CD4-positive, CD25-positive, alpha-beta regulatory T cell (primary cell): ENCODE measurements around the gene HSPA12A. TPM values are rescaled to one million over a fixed set of nuclear protein-coding genes. Genes with fewer than 3 reads are reported as not detected.

Experiments used
- ATAC-seq, 2 donors: fragments of 150-1000 bp; cut with Tn5 transposase; one replicate each; pipeline ENCODE4 v1.10.0; 2021; ENCODE audit warnings: low read depth in 2 of 2, moderate number of reproducible peaks in 2 of 2, moderate library complexity in 1 of 2
- DNase-seq, 3 donors: peaks; one replicate each; pipeline versions ENCODE4 v3.0.0 to v3.0.0-alpha.2; 2012 to 2022; ENCODE audit warnings: mixed read lengths in 1 of 3
- H3K27ac ChIP-seq: one replicate; pipeline ENCODE4 v1.7.0; 2013; ENCODE audit warnings: mild to moderate bottlenecking, low read length; ENCODE audit not compliant: insufficient read depth, poor library complexity, severe bottlenecking
- H3K27me3 ChIP-seq: one replicate; pipeline ENCODE4 v1.7.0; 2013; ENCODE audit warnings: low read length; ENCODE audit not compliant: control insufficient read depth, insufficient read depth
- H3K36me3 ChIP-seq: one replicate; pipeline ENCODE4 v1.7.0; 2013; ENCODE audit warnings: mild to moderate bottlenecking, low read length, moderate library complexity; ENCODE audit not compliant: control insufficient read depth, insufficient read depth
- H3K4me1 ChIP-seq: 2 replicates; pipeline ENCODE4 v1.7.0; 2013; ENCODE audit warnings: mild to moderate bottlenecking, low read length; ENCODE audit not compliant: insufficient read depth, control insufficient read depth, poor library complexity, severe bottlenecking
- H3K4me3 ChIP-seq: one replicate; pipeline ENCODE4 v1.7.0; 2013; ENCODE audit warnings: low read depth, mild to moderate bottlenecking, low read length, moderate library complexity
- H3K9me3 ChIP-seq, 2 experiments: 1 replicate in 1 of 2; 2 replicates in 1 of 2; pipeline ENCODE4 v1.7.0; 2013; ENCODE audit warnings: low read length in 2 of 2, mild to moderate bottlenecking in 1 of 2, moderate library complexity in 1 of 2; ENCODE audit not compliant: control insufficient read depth in 2 of 2
- H3K27ac Mint-ChIP-seq, 3 donors: one replicate each; pipeline ENCODE4 v1.8.0; 2020 to 2022; ENCODE audit warnings: mild to moderate bottlenecking in 3 of 3, mixed read lengths in 3 of 3, moderate library complexity in 2 of 3
- H3K27me3 Mint-ChIP-seq: one replicate; pipeline ENCODE4 v1.8.0; 2022; ENCODE audit warnings: mild to moderate bottlenecking, mixed read lengths
- H3K36me3 Mint-ChIP-seq: one replicate; pipeline ENCODE4 v1.8.0; 2020; ENCODE audit warnings: mixed read lengths
- H3K4me1 Mint-ChIP-seq, 4 donors: one replicate each; pipeline ENCODE4 v1.8.0; 2020 to 2022; ENCODE audit warnings: mixed read lengths in 4 of 4, mild to moderate bottlenecking in 1 of 4
- H3K4me3 Mint-ChIP-seq, 4 donors: one replicate each; pipeline ENCODE4 v1.8.0; 2020 to 2022; ENCODE audit warnings: mild to moderate bottlenecking in 4 of 4, mixed read lengths in 4 of 4, moderate library complexity in 3 of 4
- H3K9me3 Mint-ChIP-seq, 7 donors: one replicate each; pipeline ENCODE4 v1.8.0; 2020 to 2022; ENCODE audit warnings: mixed read lengths in 7 of 7, mild to moderate bottlenecking in 3 of 7, moderate library complexity in 2 of 7
- polyA plus RNA-seq, 4 donors: library from polyadenylated mRNA; unstranded; fragments of 300-500 nt; fragmentation: Illumina TruSeq; gene quantifications; one replicate each; pipeline ENCODE4 v1.2.3, GENCODE V29; 2021
- total RNA-seq: library from RNA; stranded (reverse); gene quantifications from one replicate; pipeline ENCODE4 v1.2.3, GENCODE V29; 2022

Gene HSPA12A
- total and polyA plus RNA-seq, 5 donors from 2014 or later, result 0.72 to 2.1 (median 0.81) TPM

GRCh38 chr10:116775488-116776400, 33.4 kb upstream of the HSPA12A start:
- Mint-ChIP-seq H3K27ac (no peak overlapping the region), H3K4me3 (no peak overlapping the region), H3K4me1 (no peaks in the 10 kb centered on the region), H3K9me3 (peaks cover 0 to 2% (median 0%) of the 10 kb centered on the region in 7 donors), H3K36me3 (no peaks in the 10 kb centered on the region), H3K27me3 (peaks cover 5% of the 10 kb centered on the region)
- ATAC-seq (no peak), DNase-seq (no peak)
- Histone ChIP-seq H3K4me3 (no peak overlapping the region), H3K36me3 (no peaks in the 10 kb centered on the region), H3K9me3 (no peaks in the 10 kb centered on the region), H3K4me1 (no peaks in the 10 kb centered on the region), H3K27me3 (no peaks in the 10 kb centered on the region), H3K27ac (no peak overlapping the region)

GRCh38 chr10:116774728-116775151, 32.4 kb upstream of the HSPA12A start:
- no peaks in the 10 kb centered on the region for H3K4me1 ChIP-seq
- H3K4me1 Mint-ChIP-seq, result no peaks in the 10 kb centered on the region
- H3K9me3 Mint-ChIP-seq, result peaks cover 0 to 2% (median 0%) of the 10 kb centered on the region in 7 donors
- no peak overlapping the region for H3K4me3 ChIP-seq
- no peak overlapping the region for H3K27ac ChIP-seq
- no peak overlapping the region for H3K4me3 Mint-ChIP-seq
- ATAC-seq, result no peak
- H3K36me3 Mint-ChIP-seq, result no peaks in the 10 kb centered on the region
- H3K36me3 ChIP-seq, result no peaks in the 10 kb centered on the region
- no peak overlapping the region for H3K27ac Mint-ChIP-seq
- peaks cover 5% of the 10 kb centered on the region for H3K27me3 Mint-ChIP-seq
- no peaks in the 10 kb centered on the region for H3K27me3 ChIP-seq
- no peak for DNase-seq
- no peaks in the 10 kb centered on the region for H3K9me3 ChIP-seq

GRCh38 chr10:116772909-116773705, 30.7 kb upstream of the HSPA12A start:
- no peak overlapping the region for H3K27ac Mint-ChIP-seq
- ATAC-seq, result no peak
- no peaks in the 10 kb centered on the region for H3K27me3 ChIP-seq
- H3K4me1 Mint-ChIP-seq, result no peaks in the 10 kb centered on the region
- H3K9me3 Mint-ChIP-seq, result peaks cover 0 to 3% (median 0%) of the 10 kb centered on the region in 7 donors
- no peak overlapping the region for H3K4me3 ChIP-seq
- no peak overlapping the region for H3K27ac ChIP-seq
- no peak for DNase-seq
- no peaks in the 10 kb centered on the region for H3K9me3 ChIP-seq
- H3K36me3 Mint-ChIP-seq, result no peaks in the 10 kb centered on the region
- H3K36me3 ChIP-seq, result no peaks in the 10 kb centered on the region
- no peaks in the 10 kb centered on the region for H3K4me1 ChIP-seq
- H3K27me3 Mint-ChIP-seq, result no peaks in the 10 kb centered on the region
- H3K4me3 Mint-ChIP-seq, result no peak overlapping the region

GRCh38 chr10:116771959-116772585, 29.7 kb upstream of the HSPA12A start:
- Histone ChIP-seq H3K27me3 (no peaks in the 10 kb centered on the region), H3K4me1 (no peaks in the 10 kb centered on the region), H3K4me3 (no peak overlapping the region), H3K36me3 (no peaks in the 10 kb centered on the region), H3K9me3 (no peaks in the 10 kb centered on the region), H3K27ac (no peak overlapping the region)
- Mint-ChIP-seq H3K4me3 (no peak overlapping the region), H3K9me3 (peaks cover 0 to 3% (median 0%) of the 10 kb centered on the region in 7 donors), H3K4me1 (no peaks in the 10 kb centered on the region), H3K27me3 (no peaks in the 10 kb centered on the region), H3K27ac (no peak overlapping the region), H3K36me3 (no peaks in the 10 kb centered on the region)
- DNase-seq (no peak), ATAC-seq (no peak)

GRCh38 chr10:116771101-116771958, 29.0 kb upstream of the HSPA12A start:
- H3K27ac Mint-ChIP-seq, result no peak overlapping the region
- peaks cover 5% of the 10 kb centered on the region for H3K27me3 Mint-ChIP-seq
- ATAC-seq, result no peak

GRCh38 chr10:116770281-116770680, 27.9 kb upstream of the HSPA12A start:
- H3K27me3 Mint-ChIP-seq, result peaks cover 10% of the 10 kb centered on the region
- Histone ChIP-seq H3K4me3 (no peak overlapping the region), H3K27ac (no peak overlapping the region), H3K9me3 (no peaks in the 10 kb centered on the region), H3K27me3 (peaks cover 3% of the 10 kb centered on the region), H3K36me3 (no peaks in the 10 kb centered on the region), H3K4me1 (no peaks in the 10 kb centered on the region)
- H3K36me3 Mint-ChIP-seq, result no peaks in the 10 kb centered on the region
- no peak overlapping the region for H3K27ac Mint-ChIP-seq
- ATAC-seq (no peak), DNase-seq (no peak)
- no peaks in the 10 kb centered on the region for H3K4me1 Mint-ChIP-seq
- no peak overlapping the region for H3K4me3 Mint-ChIP-seq
- peaks cover 0 to 1% (median 0%) of the 10 kb centered on the region in 7 donors for H3K9me3 Mint-ChIP-seq

More at GRCh38 chr10:116771101-116771958, 29.0 kb upstream of the HSPA12A start:
- Histone ChIP-seq H3K4me1 (no peaks in the 10 kb centered on the region), H3K36me3 (no peaks in the 10 kb centered on the region), H3K27me3 (no peaks in the 10 kb centered on the region), H3K27ac (no peak overlapping the region), H3K9me3 (no peaks in the 10 kb centered on the region), H3K4me3 (no peak overlapping the region)
- DNase-seq, result no peak
- Mint-ChIP-seq H3K36me3 (no peaks in the 10 kb centered on the region), H3K4me1 (no peaks in the 10 kb centered on the region), H3K4me3 (no peak overlapping the region), H3K9me3 (peaks cover 0 to 1% (median 0%) of the 10 kb centered on the region in 7 donors)

- no peak for DNase-seq
- ATAC-seq, result no peak
- H3K27me3 Mint-ChIP-seq, result peaks cover 10% of the 10 kb centered on the region
- peaks cover 0 to 2% (median 0%) of the 10 kb centered on the region in 7 donors for H3K9me3 Mint-ChIP-seq
- H3K36me3 Mint-ChIP-seq, result no peaks in the 10 kb centered on the region
- no peak overlapping the region for H3K4me3 Mint-ChIP-seq
- Histone ChIP-seq H3K4me1 (no peaks in the 10 kb centered on the region), H3K9me3 (no peaks in the 10 kb centered on the region), H3K27ac (no peak overlapping the region), H3K36me3 (no peaks in the 10 kb centered on the region), H3K4me3 (no peak overlapping the region), H3K27me3 (peaks cover 3% of the 10 kb centered on the region)
- H3K27ac Mint-ChIP-seq, result no peak overlapping the region
- no peaks in the 10 kb centered on the region for H3K4me1 Mint-ChIP-seq
Measured at GRCh38 chr10:116769791-116770190, 27.4 kb upstream of the HSPA12A start.
